CD4-positive, alpha-beta T cell treated with Interleukin-17A for 1 hour (primary cell): ENCODE measurements around the gene CDK5RAP2.
"Not testable (repeated sequence)": the region's sequence is repeated elsewhere in the genome, so short reads cannot be mapped to it uniquely, and the experiment has no call there.

ENCODE experiments used
- DNase-seq: peaks from one replicate; pipeline ENCODE4 v3.0.0-alpha.2; 2020

Gene CDK5RAP2

DNA sequence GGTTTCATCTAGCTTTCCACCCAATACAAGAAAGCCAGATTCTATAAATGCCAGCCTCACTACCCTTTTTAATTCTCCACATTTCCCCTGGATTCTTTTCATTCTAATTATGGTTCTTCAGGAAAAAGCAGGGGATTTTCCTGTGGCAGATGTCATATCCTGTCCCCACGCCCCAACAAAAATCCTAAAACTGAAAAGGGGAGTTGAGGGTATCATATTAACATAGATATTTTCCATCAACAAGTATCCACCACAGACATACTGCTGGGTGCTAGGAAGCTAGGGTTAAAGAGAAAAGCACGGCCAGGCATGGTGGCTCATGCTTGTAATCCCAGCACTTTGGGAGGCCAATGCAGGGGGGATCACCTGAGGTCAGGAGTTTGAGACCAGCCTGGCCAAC is 38.0 kb downstream of the CDK5RAP2 start:
- DNase-seq, result no peak

DNA sequence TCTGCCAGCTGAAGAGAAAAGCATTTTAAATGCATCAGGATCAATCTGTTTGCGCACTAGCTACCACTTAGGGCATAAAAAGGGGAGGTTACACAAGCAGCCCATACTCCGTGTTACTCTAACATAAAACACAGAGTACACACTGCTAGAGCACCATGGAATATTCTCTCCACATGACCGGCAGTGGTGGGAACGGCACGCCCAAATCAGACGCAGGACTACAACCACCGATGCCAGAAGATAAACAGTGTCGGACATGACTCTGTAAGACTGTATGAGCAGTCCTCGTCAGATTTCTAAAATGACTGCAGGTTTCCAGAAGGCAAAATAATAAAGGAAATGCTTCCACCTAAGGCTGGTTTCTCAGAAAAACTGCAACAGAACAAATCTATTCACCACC is 40.0 kb downstream of the CDK5RAP2 start:
- no peak for DNase-seq

GRCh38 chr9:120538339-120538738 is 41.6 kb downstream of the CDK5RAP2 start:
- DNase-seq, result no peak

- no peak for DNase-seq
Measured at GRCh38 chr9:120536949-120537640, 42.9 kb downstream of the CDK5RAP2 start.

DNA sequence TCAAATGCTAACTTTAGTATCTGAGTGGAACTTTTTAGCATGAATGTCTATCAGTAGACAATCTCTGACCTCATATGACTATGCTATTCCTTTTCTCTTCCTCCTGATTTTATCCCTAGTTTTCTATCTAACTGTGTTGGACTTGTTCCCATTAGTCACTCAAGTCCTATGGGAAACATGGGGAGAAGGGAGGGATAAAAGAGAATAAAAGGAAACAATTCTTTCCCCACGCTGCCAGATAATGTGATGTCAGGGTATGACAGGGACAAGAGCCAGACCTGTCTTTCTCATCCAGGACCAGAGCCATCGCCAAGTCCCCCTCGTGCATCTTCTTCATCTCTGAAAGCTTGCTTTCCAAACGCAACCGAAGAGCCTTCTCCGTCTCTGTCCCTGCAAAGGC is 43.9 kb downstream of the CDK5RAP2 start:
- no peak for DNase-seq

DNA sequence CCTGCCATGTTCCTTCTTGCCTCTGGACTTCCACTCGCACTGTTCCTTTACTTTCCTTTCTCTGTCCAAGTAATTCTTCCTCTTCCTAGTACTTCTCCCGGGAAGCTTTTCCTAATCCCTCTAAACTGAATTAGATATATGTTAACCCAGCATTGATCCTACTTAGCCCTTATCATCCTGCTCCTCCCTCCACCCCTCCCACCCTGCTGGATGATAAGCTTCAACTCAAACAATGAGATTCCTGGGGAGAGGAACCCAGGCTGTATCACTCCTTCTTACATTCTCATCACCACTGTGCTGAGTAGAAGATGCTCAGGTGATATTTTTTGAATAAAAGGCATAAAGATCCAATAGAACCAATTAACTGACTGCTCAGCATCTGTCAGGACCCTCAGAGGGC is 45.7 kb downstream of the CDK5RAP2 start:
- no peak for DNase-seq

GRCh38 chr9:120532891-120533290 is 47.1 kb downstream of the CDK5RAP2 start:
- DNase-seq, result no peak

DNA sequence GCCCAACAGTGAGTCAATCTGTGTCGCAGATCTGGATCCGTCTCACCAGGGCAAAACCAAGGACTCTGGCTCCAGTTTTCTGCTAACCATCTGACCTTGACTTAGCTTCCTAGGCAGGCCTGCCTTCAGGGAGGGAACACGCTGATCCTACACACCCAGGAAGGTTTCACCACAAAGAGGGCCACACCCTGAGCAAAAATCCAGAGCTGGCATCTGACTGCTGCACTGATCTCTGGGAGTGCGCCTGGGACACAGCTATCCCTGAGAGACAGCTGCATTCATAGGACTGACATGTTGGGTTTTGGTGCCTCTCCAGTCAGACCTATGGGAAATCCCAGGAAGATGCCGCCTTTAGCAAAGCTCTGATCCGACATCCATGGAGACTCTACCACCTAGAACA is 47.5 kb downstream of the CDK5RAP2 start:
- DNase-seq, result no peak

GRCh38 chr9:120531683-120532300 is 48.2 kb downstream of the CDK5RAP2 start:
- peak; percentile 8 for DNase-seq

DNA sequence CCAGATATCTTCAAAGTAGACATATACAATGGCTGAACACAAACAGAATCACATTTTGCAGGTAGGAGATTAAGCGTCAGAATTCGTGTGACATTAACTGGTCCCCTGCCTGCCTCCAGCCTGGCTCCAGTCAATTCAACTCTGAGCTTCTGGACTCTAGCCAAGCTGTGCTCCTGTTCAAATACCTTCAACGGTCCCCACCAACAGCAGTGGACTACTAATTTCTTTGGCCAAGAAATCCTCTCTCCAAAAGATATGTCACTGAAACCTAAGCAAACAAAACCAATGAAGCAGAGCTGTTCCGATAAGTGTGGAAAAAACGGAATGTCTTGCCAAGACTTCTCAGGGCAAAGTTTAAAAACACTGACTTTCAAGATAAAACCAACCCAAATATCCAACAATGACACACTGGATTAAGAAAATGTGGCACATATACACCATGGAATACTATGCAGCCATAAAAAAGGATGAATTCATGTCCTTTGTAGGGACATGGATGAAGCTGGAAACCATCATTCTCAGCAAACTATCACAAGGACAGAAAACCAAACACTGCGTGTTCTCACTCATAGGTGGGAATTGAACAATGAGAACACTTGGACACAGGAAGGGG is 49.6 kb downstream of the CDK5RAP2 start:
- not testable (repeated sequence) for DNase-seq

DNA sequence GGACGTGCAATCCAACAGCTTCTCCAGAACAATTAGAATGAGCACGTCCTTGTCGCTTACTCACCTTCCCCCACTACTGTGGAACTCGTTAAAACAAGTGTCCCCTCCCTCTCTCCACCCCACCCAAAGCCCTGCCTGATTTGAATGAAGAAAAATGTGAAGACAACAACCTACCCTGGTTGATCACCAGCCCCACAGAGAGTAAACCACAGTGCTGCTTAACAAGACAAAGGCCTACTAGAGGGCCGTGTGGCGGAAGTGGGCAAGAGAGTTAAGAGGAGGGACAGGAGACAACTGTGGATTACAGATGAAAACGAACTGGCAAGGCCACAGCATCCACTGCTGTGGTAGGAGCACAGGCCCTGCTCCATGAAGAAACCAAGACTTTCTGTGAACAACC is 51.1 kb downstream of the CDK5RAP2 start:
- DNase-seq, result no peak

DNA sequence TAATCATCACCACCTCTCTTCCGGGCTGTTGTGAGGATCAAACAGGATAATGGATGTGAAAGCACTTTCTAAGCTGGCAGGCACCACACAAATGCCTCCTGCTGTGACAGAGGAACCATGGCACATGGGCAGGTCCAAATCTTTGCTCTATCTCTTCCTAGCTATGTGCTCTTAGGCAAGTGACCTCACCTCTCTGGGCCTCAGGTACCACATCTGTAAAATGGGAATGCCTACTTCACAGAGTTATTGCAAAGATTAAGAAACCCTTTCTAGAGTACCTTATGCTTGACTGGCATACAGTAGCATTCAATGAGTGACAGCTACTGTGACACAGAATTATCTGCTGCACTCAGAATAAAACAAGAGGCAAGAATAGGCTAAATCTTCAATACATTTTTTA is 51.6 kb downstream of the CDK5RAP2 start:
- no peak for DNase-seq

- DNase-seq, result no peak
Measured at GRCh38 chr9:120526534-120526933, 53.4 kb downstream of the CDK5RAP2 start.

- DNase-seq, result no peak
Measured at GRCh38 chr9:120524863-120525262, 55.1 kb downstream of the CDK5RAP2 start.

DNA sequence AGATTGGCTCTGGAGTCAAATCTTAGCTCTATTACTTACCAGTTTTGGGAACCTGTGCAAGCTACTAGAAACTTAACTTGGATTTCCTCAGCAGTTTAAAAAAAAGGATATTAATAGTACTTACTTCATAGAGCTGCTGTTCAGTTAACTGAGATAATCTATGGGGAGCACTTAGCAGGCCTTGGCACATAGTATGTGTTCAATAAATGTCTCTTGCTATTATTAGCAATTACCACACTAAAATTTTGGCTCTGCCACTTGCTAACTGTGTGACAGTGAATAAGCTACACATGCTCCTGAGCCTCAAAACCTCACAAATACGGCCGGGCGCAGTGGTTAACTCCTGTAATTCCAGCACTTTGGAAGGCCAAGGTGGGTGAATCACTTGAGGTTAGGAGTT is 55.9 kb downstream of the CDK5RAP2 start:
- no peak for DNase-seq

DNA sequence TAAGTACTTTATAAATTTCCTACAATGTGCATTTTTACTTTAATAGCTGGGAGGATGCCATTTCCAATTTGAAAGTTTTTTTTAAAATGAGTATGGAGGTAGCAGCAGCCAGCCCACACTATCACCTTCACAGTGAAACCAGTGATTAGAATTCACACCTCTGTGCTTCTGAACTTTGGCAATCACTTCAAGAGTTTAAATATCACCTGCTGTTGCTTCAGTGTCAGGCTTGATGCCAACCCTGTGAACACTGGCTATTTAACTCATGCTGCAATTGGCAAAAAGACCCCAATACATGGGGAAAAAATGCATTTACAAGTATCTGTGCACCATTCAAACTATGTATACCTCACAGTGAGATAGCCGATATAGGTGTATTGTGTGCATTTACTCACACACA is 57.4 kb downstream of the CDK5RAP2 start:
- DNase-seq, result no peak

GRCh38 chr9:120522032-120522431 is 57.9 kb downstream of the CDK5RAP2 start:
- DNase-seq, result no peak

DNA sequence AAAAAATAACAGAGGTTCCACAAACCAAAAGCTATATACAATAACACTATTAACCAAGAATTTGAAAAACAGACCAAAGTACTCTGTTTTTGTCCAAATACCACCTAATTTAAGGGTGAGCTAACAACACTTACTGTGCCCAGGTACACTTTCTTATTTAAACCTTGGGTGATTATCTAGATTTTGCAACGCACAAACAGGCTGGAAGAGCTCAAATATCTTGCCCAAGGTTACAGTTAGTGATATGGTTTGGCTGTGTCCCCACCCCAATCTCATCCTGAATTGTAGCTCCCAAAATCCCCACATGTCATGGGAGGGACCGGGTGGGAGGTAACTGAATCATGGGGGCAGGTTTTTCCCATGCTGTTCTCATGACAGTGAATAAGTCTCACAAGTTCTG is 58.9 kb downstream of the CDK5RAP2 start:
- DNase-seq, result no peak

DNA sequence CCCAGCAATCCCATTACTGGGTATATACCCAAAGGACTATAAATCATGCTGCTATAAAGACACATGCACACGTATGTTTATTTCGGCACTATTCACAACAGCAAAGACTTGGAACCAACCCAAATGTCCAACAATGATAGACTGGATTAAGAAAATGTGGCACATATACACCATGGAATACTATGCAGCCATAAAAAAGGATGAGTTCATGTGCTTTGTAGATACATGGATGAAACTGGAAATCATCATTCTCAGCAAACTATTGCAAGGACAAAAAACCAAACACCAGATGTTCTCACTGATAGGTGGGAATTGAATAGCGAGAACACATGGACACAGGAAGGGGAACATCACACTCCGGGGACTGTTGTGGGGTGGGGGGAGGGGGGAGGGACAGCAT is 64.0 kb downstream of the CDK5RAP2 start:
- not testable (repeated sequence) for DNase-seq

DNA sequence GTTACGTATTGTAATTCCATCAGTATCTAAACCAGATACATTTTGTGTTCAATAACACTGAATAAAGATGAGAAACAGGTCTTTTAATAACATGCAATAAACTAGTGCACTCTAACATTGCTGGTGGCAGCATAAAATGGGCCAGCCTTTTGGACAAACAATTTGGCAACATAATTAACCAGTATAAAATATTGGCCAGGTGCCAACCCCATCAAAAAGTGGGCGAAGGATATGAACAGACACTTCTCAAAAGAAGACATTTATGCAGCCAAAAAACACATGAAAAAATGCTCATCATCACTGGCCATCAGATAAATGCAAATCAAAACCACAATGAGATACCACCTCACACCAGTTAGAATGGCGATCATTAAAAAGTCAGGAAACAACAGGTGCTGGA is 64.5 kb downstream of the CDK5RAP2 start:
- not testable (repeated sequence) for DNase-seq

DNA sequence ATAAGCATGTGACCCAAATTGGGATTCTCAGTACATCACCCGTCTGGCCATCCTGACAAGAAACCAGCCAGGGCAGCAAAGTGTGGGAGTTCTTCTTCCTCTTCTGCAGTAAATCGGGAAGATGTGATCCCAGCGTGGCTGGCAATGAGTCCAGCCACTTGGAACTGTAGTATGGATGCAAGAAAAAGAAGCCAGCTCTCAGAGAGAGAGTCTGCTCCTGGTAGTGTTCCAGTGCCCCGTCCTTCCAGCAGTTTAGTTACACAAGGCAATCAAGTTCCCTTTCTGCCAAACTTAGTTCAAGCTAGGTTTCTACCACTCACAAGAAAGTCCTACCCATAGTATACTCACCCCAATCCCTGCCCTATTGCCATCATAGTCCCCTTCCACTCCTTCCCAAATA is 65.6 kb downstream of the CDK5RAP2 start:
- no peak for DNase-seq

- DNase-seq, result no peak
Measured at GRCh38 chr9:120513825-120514396, 66.1 kb downstream of the CDK5RAP2 start.

- no peak for DNase-seq
Measured at GRCh38 chr9:120510816-120511215, 69.2 kb downstream of the CDK5RAP2 start.

GRCh38 chr9:120507936-120508510 is 71.9 kb downstream of the CDK5RAP2 start:
- DNase-seq, result no peak
